ENCODE results near the gene TSPAN31.

TSPAN31 gene

DNA sequence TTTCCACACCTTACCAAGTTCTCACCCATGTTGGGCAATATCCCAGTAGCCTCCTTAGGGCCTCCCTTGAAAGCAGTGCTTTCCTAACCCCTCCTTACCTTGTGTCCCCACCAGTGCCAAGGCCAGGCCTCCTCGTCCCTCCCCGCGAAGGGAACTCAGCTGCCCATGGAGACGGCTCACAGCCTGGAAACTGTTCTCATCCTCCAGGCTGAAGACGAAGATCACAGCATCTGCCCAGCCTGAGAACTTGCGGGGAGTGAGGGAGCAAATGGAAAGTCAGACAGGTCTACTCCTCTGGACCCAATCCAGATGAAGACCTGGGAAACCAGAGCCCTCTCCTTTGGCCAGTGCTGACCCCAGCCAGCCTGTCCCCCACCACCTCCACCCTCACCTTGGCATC, 10.9 kb upstream of the TSPAN31 start:
- TF ChIP-seq, protein P1, sequence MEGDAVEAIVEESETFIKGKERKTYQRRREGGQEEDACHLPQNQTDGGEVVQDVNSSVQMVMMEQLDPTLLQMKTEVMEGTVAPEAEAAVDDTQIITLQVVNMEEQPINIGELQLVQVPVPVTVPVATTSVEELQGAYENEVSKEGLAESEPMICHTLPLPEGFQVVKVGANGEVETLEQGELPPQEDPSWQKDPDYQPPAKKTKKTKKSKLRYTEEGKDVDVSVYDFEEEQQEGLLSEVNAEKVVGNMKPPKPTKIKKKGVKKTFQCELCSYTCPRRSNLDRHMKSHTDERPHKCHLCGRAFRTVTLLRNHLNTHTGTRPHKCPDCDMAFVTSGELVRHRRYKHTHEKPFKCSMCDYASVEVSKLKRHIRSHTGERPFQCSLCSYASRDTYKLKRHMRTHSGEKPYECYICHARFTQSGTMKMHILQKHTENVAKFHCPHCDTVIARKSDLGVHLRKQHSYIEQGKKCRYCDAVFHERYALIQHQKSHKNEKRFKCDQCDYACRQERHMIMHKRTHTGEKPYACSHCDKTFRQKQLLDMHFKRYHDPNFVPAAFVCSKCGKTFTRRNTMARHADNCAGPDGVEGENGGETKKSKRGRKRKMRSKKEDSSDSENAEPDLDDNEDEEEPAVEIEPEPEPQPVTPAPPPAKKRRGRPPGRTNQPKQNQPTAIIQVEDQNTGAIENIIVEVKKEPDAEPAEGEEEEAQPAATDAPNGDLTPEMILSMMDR (IDR thresholded peaks at IDR 0.05) = no peak
- DNase-seq = no peak
- no peaks in the 10 kb centered on the region for H3K36me3 Mint-ChIP-seq (ENCODE audit: low read depth)
- no peak overlapping the region for H3K27ac Mint-ChIP-seq
- no peak overlapping the region for H3K4me3 Mint-ChIP-seq
- H3K9me3 Mint-ChIP-seq = peaks cover 8% of the 10 kb centered on the region
- H3K4me1 Mint-ChIP-seq = peaks cover 17% of the 10 kb centered on the region
- H3K27me3 Mint-ChIP-seq (ENCODE audit: low read depth, poor library complexity) = peaks cover 98% of the 10 kb centered on the region

DNA sequence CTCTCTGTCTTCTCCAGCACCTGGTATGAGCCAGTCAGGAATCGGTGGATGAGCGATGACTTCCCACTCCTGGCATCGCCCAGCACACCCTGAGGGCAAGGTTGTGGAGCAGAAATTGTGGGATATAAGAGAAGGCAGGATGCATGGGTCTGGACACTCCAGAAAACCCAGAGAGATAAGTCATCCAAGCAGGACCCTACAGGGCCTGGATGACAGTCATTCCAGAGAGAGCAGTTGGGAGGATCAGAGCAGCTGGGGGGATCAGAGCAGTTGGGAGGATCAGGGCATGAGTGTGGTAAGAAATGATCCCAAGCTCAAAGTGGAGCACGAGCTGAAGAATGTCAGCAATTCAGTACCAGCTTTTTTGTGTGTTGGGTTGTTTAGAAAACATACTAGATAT, 10.2 kb upstream of the TSPAN31 start:
- TF ChIP-seq, protein P1 (IDR thresholded peaks at IDR 0.05) = no peak
- Mint-ChIP-seq H3K4me1 (peaks cover 23% of the 10 kb centered on the region), H3K27me3 (ENCODE audit: low read depth, poor library complexity) (peaks cover 98% of the 10 kb centered on the region), H3K36me3 (ENCODE audit: low read depth) (no peaks in the 10 kb centered on the region), H3K4me3 (no peak overlapping the region), H3K9me3 (peaks cover 8% of the 10 kb centered on the region), H3K27ac (no peak overlapping the region)
- no peak for DNase-seq

DNA sequence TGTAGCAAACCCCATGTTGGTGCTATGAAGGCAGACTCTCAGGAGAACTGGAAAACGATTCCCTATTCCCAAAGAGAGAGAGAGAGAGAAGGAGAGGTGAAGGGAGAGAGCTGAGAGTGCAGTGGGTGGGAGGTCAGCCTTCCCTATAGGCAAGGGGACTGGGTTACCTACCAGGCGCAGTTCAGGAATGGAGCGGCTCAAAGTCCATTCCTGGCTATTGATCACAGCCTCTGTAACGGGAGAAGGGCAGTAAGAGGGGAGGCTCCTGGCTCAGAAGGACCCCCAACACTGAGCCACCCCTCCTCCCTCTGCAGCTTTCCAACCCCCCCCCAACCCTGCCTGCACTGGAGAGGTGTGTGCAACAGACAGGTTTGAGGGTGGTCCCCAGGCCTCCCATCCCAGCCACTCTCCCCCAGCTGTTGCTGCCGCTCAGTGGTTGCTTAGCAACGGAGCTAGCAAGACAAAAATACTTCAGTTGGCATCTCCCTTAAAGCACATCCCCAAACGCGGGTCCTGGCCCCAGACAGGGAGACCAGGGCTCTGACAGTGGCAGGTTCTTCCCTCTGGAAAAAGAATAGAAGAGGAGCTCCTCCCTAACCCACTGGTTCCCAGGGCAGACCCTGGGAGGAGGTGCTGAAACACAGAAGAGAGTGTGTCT, 9.5 kb upstream of the TSPAN31 start:
- H3K27ac Mint-ChIP-seq = no peak overlapping the region
- H3K4me1 Mint-ChIP-seq = peaks cover 23% of the 10 kb centered on the region
- no peaks in the 10 kb centered on the region for H3K36me3 Mint-ChIP-seq (ENCODE audit: low read depth)
- H3K9me3 Mint-ChIP-seq = peaks cover 8% of the 10 kb centered on the region
- peak overlapping the region; percentile 24 for H3K4me3 Mint-ChIP-seq
- no peak for DNase-seq
- TF ChIP-seq, protein P1 (IDR thresholded peaks at IDR 0.05) = no peak
- H3K27me3 Mint-ChIP-seq (ENCODE audit: low read depth, poor library complexity) = peaks cover 98% of the 10 kb centered on the region

DNA sequence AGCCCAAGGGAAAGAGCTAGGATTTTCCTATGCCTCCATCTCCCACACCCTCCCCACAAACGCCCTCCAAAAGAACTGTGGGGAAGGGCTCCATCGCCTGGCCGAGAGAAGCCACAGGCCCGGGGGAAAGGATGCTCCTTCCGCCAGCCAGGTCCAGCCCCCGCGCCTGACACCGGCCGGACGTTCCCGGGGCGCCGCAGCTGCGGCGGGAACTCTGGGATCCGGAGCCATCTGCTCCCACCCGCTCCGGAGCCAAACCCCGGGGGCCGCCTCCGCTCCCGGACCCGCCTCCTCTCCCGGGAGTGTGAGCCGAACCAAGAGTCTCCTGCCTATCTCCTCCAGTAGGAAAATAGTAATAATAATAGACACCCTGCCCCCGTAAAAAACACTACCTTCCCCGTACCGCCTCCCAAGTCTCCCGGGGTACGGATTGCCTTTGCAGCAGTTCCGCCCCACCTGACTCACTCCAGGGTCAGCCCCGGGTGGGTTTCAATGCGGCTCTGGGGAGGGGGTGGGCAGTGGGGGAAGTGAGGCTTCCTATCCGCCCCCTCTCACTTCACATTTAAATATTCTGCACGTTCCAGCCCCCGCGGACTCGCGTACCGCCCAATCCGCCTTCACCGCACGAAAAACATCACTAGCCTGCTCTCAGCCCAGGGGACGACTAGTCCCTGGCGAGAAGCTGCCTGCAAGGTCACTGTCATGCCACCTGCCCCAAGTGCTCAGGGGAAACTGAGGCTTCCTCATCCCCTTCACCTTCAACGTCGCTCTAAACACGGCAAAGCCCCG, 8.7 kb upstream of the TSPAN31 start:
- Mint-ChIP-seq H3K4me1 (peaks cover 23% of the 10 kb centered on the region), H3K9me3 (peaks cover 8% of the 10 kb centered on the region), H3K27ac (no peak overlapping the region), H3K36me3 (ENCODE audit: low read depth) (no peaks in the 10 kb centered on the region), H3K4me3 (peak overlapping the region; percentile 76), H3K27me3 (ENCODE audit: low read depth, poor library complexity) (peaks cover 98% of the 10 kb centered on the region)
- TF ChIP-seq, protein P1 (IDR thresholded peaks at IDR 0.05) = no peak
- DNase-seq = peak; percentile 66

DNA sequence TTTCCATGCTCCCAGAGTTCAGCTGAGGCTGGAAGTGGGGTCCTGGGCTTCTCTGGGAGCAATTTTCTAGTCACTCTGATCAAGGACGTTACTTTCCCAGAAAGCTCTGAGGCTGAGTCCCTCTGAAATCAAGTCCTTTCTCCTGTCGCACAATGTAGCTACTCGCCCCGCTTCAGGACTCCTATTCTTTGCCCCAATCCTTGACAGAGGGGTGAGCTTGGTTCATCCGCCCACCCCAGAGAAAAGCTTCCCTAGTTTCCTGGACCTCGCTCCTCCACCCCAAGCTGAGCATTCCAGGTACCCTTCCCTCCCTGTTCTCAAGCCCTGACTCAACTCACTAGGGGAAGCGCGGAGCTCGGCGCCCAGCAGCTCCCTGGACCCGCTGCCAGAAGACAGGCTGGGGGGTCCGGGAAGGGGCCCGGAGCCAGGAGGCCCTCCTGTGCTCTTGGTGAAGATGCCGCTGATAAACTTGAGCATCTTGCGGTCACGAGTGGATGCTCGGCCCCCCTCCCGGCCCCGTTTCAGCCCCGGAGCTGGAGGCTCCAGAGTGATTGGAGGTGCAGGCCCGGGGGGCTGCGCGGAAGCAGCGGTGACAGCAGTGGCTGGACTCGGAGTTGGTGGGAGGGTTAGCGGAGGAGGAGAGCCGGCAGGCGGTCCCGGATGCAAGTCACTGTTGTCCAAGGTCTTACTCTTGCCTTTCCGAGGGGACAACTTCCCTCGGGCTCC, 7.9 kb upstream of the TSPAN31 start:
- Mint-ChIP-seq H3K9me3 (peaks cover 8% of the 10 kb centered on the region), H3K27ac (no peak overlapping the region), H3K4me1 (peaks cover 23% of the 10 kb centered on the region), H3K27me3 (ENCODE audit: low read depth, poor library complexity) (peaks cover 98% of the 10 kb centered on the region), H3K4me3 (peak overlapping the region; percentile 76), H3K36me3 (ENCODE audit: low read depth) (no peaks in the 10 kb centered on the region)
- DNase-seq = no peak
- TF ChIP-seq, protein P1 (IDR thresholded peaks at IDR 0.05) = no peak
